ENCODE measurements around the gene RRAGC. TPM values are rescaled to one million over a fixed set of nuclear protein-coding genes. Genes with fewer than 3 reads are reported as not detected.

RRAGC gene
- total and polyA plus RNA-seq, 9 of the 15 experiments (the other 6 are each of a cell fraction or from before 2014, with no cell fraction given) = 3.9 to 16.9 (median 10.9) TPM

GRCh38 chr1:38804062-38804886, 55.3 kb downstream of the RRAGC start:
- Histone ChIP-seq H3K4me2 (ENCODE audit: insufficient read depth, low read length) (no peak overlapping the region), H4K20me1 (replicated peaks; ENCODE audit: control insufficient read depth, insufficient read depth, low read length) (no peaks in the 10 kb centered on the region), H3K9me1 (ENCODE audit: control insufficient read depth, insufficient read depth, low read length) (no peaks in the 10 kb centered on the region), H3K36me3 (ENCODE audit: control insufficient read depth, insufficient read depth, low read length) (no peaks in the 10 kb centered on the region), H3K9ac (ENCODE audit: insufficient read depth in 1 of 2, low read depth in 2 of 2, low read length in 2 of 2) (peak overlapping the region in 1 of 2 experiments; percentile 57; a peak in 1 of 4 replicates), H3K27ac (ENCODE audit: extremely low read depth, low read depth, low read length) (no peak overlapping the region), H2AFZ (ENCODE audit: low read depth, low read length) (no peak overlapping the region), H3K79me2 (ENCODE audit: control insufficient read depth, insufficient read depth, low read length) (no peaks in the 10 kb centered on the region), H3K27me3 (ENCODE audit: control insufficient read depth in 2 of 2, insufficient read depth in 2 of 2, low read length in 2 of 2) (no peaks in the 10 kb centered on the region; a peak in 1 of 5 replicates), H3K4me3 (peak overlapping the region; percentile 7; the same call in 1 of the 2 replicates), H3K9me3 (replicated peaks; ENCODE audit: control insufficient read depth, insufficient read depth, low read depth, low read length) (no peaks in the 10 kb centered on the region), H3K4me1 (replicated peaks in 1 of 2; ENCODE audit: control insufficient read depth in 2 of 2, insufficient read depth in 2 of 2, low read length in 2 of 2) (peaks cover 0 to 21% of the 10 kb centered on the region in 2 experiments; a peak in 2 of 5 replicates)
- ATAC-seq = no peak; the same call in 1 of the 3 replicates
- DNase-seq (ENCODE audit: extremely low read depth in 1 of 4, low spot score in 3 of 4) = no peak
- ChIA-PET CTCF (ENCODE audit: low intra/inter-chr PET ratio) (no interaction called here), POLR2A (interaction anchor here (0.6 kb wide), 1 partner anchor 92 kb away, joined by 3 read pairs; no protein-coding TSS in a partner anchor)
- FAIRE-seq = no peak
- WGBS (ENCODE audit: insufficient coverage, low coverage, missing lambda C conversion rate) = 75% methylated on average over 42 of the region's 81 CpGs
- no TSS peak for BruUV-seq (replicated peaks)
- in situ Hi-C loops (cut with MboI) = no loop called here
- intact Hi-C loops (cut with micrococcal nuclease) = no loop called here
- TF ChIP-seq ZBTB33 (CRISPR knock-in tag; IDR thresholded peaks at IDR 0.05) (0 out of 2 replicates have a peak, but pooled peaks have one; percentile 27), TGIF2 (CRISPR knock-in tag; IDR thresholded peaks at IDR 0.05) (no peak), EP400 (IDR thresholded peaks at IDR 0.05) (no peak), ZNF445 (CRISPR knock-in tag; IDR thresholded peaks at IDR 0.05; ENCODE audit: low read depth) (no peak), BCOR (IDR thresholded peaks at IDR 0.05) (no peak), ZNF3 (CRISPR knock-in tag; IDR thresholded peaks at IDR 0.05) (no peak), EZH2 (IDR thresholded peaks at IDR 0.05; ENCODE audit: borderline replicate concordance, low read depth, low read length) (no peak), CLOCK (CRISPR knock-in tag; IDR thresholded peaks at IDR 0.05; ENCODE audit: borderline replicate concordance) (no peak), ARID4B (CRISPR knock-in tag; IDR thresholded peaks at IDR 0.05) (no peak), RFX1 (IDR thresholded peaks at IDR 0.05) (no peak), ZBTB17 (CRISPR knock-in tag; IDR thresholded peaks at IDR 0.05) (no peak), HNRNPLL (IDR thresholded peaks at IDR 0.05; ENCODE audit: low read depth, low read length, poor library complexity, severe bottlenecking) (peak; percentile 66)
